Activated CD4-positive, alpha-beta T cell treated with anti-CD3 and anti-CD28 coated beads, Interleukin-2, amount 50 U/mL, for 1 hour (primary cell): ENCODE measurements around the gene TMEM134.

Source experiments
- DNase-seq: peaks from one replicate; pipeline ENCODE4 v3.0.0-alpha.2; 2020

Gene TMEM134

GRCh38 chr11:67500831-67501715 is 32.0 kb upstream of the TMEM134 start:
- DNase-seq = no peak

- no peak for DNase-seq
These were observed 31.4 kb upstream of the TMEM134 start for GRCh38 chr11:67500484-67500821.

- DNase-seq = no peak
These were observed 30.9 kb upstream of the TMEM134 start for GRCh38 chr11:67499808-67500483.

GRCh38 chr11:67498544-67498972 is 29.5 kb upstream of the TMEM134 start:
- DNase-seq = no peak

- no peak for DNase-seq
These were observed 28.7 kb upstream of the TMEM134 start for GRCh38 chr11:67497656-67498291.

GRCh38 chr11:67496113-67496512 is 27.1 kb upstream of the TMEM134 start:
- no peak for DNase-seq

- DNase-seq = no peak
These were observed 26.4 kb upstream of the TMEM134 start for GRCh38 chr11:67495234-67496005.

- no peak for DNase-seq
These were observed 25.6 kb upstream of the TMEM134 start for GRCh38 chr11:67494371-67495233.

GRCh38 chr11:67493548-67494370 is 24.7 kb upstream of the TMEM134 start:
- no peak for DNase-seq

GRCh38 chr11:67492801-67493547 is 23.9 kb upstream of the TMEM134 start:
- DNase-seq = no peak

- DNase-seq = no peak
These were observed 23.1 kb upstream of the TMEM134 start for GRCh38 chr11:67492069-67492727.

GRCh38 chr11:67491276-67492068 is 22.4 kb upstream of the TMEM134 start:
- DNase-seq = no peak

- DNase-seq = no peak
These were observed 21.6 kb upstream of the TMEM134 start for GRCh38 chr11:67490727-67491065.

GRCh38 chr11:67489885-67490726 is 21.1 kb upstream of the TMEM134 start:
- no peak for DNase-seq

- no peak for DNase-seq
These were observed 20.3 kb upstream of the TMEM134 start for GRCh38 chr11:67489203-67489884.

- DNase-seq = no peak
These were observed 17.6 kb upstream of the TMEM134 start for GRCh38 chr11:67486481-67487195.

GRCh38 chr11:67485873-67486361 is 16.9 kb upstream of the TMEM134 start:
- peak; percentile 32 for DNase-seq
